ENCODE measurements around the gene HDGFL3.
A peak's percentile ranks its signal among the peaks of the same experiment; 100 is the strongest.
"Not testable (repeated sequence)": the region's sequence is repeated elsewhere in the genome, so short reads cannot be mapped to it uniquely, and the experiment has no call there.

Gene HDGFL3

DNA sequence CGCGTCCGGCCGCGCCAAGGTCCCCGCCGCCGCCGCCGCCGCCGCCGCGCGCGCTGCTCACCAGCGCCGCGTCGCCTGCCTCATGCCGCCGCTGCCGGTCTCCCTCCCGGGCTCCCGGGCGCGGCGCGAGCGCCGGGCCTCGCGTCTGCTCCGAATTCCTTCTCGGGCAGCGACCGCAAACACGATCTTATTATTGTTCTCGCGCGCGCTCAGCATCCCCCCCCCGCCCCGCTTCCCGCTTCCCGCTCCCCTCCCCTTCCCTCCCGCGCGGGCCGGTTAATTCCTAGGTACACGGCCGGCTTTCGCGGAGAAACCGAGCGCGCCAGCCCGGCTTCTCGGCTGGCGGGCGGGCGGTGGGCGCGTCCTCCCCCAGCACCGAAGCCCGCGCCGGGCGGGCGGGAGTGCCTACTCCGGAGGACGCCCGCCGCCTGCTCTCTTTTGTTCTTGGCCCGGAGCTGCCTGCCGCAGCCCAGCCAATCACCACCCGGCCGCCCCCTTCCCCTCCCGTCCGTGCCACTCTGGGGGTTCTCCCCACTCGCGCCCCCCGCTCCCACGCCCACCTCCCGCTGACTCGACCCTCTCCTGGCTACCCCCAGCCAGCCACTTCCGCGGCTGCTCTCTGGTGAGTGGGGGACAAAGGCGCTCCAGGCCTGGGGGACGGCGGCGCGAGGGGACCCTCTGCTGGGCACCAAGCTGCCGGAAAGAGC lies at the start of gene HDGFL3:
TSS of gene HDGFL3 (minus strand) at position 164 of the 707 bp plus-strand sequence. CDS start 409 bp downstream, outside the sequence.
- Histone ChIP-seq H3K9me3 (ENCODE audit: control insufficient read depth, low read depth, low read length) (no peaks in the 10 kb centered on the region), H3K27me3 (ENCODE audit: control insufficient read depth, insufficient read depth, low read length) (no peaks in the 10 kb centered on the region), H3K36me3 (ENCODE audit: control insufficient read depth, low read depth, low read length) (no peaks in the 10 kb centered on the region), H3K27ac (ENCODE audit: low read length) (peak within 1 kb of the TSS; percentile 18), H3K9ac (ENCODE audit: low read length) (peak within 1 kb of the TSS; percentile 80), H3K4me1 (ENCODE audit: control insufficient read depth, low read depth, low read length) (peaks cover 29% of the 10 kb centered on the region), H3K4me3 (ENCODE audit: low read length) (peak within 1 kb of the TSS; percentile 67)

DNA sequence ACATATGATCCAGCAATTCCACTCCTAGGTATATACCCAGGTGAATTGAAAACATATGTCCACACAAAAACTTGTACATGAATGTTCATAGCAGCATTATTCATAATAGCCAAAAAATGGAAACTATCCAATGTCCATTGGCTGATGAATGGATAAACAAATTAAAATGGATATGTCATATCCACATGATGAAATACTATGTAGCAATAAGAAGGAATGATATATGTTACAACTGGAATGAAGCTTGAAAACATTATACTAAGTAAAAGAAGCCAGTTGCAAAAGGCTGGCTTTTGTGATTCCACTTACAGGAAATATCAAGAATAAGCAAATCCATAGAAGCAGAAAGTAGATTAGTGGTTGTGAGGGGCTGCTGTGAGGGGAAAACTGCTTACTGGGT lies 43.2 kb upstream of the HDGFL3 start:
- no peaks in the 10 kb centered on the region for H3K27me3 ChIP-seq (ENCODE audit: control insufficient read depth, insufficient read depth, low read length)
- H3K27ac ChIP-seq (ENCODE audit: low read length), result no peak overlapping the region
- H3K4me1 ChIP-seq (ENCODE audit: control insufficient read depth, low read depth, low read length), result peaks cover 4% of the 10 kb centered on the region
- H3K4me3 ChIP-seq (ENCODE audit: low read length), result no peak overlapping the region
- H3K36me3 ChIP-seq (ENCODE audit: control insufficient read depth, low read depth, low read length), result no peaks in the 10 kb centered on the region
- no peaks in the 10 kb centered on the region for H3K9me3 ChIP-seq (ENCODE audit: control insufficient read depth, low read depth, low read length)
- no peak overlapping the region for H3K9ac ChIP-seq (ENCODE audit: low read length)

DNA sequence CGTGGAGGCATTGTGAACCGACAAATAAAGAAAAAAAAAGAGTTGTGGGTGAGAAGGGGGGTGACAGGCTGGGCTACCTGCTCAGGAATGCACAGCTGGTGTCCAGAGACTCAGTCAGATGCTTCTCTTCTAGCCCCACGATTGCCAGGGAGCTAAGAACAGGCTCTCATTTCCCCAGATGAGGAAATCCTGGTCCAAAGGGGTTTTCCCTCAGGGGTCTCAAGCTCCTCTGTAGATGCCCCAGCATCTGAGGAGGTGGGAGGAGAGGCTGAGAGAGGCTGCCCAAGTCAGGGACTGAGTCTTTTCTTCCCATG lies 41.4 kb upstream of the HDGFL3 start:
- Histone ChIP-seq H3K4me1 (ENCODE audit: control insufficient read depth, low read depth, low read length) (peaks cover 4% of the 10 kb centered on the region), H3K9ac (ENCODE audit: low read length) (no peak overlapping the region), H3K27ac (ENCODE audit: low read length) (no peak overlapping the region), H3K4me3 (ENCODE audit: low read length) (no peak overlapping the region), H3K36me3 (ENCODE audit: control insufficient read depth, low read depth, low read length) (no peaks in the 10 kb centered on the region), H3K9me3 (ENCODE audit: control insufficient read depth, low read depth, low read length) (no peaks in the 10 kb centered on the region), H3K27me3 (ENCODE audit: control insufficient read depth, insufficient read depth, low read length) (no peaks in the 10 kb centered on the region)

DNA sequence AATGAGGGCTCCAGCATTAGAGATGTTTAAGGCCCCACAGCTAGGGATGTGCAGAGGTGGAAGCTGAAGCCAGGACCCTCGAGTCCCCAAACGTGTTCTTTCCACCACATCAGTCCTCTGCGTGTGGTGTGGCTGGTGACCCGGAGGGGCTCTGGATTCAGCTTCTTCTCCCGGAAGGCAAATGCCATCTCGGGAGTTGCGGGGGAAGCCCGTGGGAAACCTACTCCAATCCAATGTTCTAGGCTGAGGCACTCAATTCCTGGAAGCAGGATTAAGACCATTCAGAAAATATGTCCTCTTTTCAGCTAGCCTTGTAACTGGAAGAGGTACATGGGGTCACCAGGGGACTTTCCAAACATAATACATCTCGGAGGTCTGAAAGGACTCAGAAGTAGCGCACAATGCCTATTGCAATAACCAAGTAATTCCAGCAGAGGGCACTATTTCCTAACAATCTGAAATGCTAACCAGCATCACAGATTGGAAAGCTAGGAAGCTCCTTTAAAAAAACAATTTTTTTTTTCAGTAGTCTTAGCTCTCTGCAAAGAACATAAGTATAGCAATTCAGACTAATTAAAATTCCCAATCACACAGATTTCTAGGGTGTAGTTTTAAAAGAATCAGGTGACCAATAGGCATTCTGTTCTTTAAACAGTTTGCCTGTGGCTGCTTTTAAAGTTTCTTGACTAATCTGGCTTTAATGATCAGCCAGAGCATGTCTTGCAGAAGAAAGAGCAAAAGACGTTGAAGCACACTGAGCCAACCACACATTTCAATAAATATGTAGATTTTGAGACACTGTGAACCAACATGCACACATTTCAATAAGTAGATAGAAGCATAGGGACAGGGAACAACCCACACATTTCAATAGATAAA lies 40.8 kb upstream of the HDGFL3 start:
- Histone ChIP-seq H3K36me3 (ENCODE audit: control insufficient read depth, low read depth, low read length) (no peaks in the 10 kb centered on the region), H3K4me1 (ENCODE audit: control insufficient read depth, low read depth, low read length) (peaks cover 4% of the 10 kb centered on the region), H3K4me3 (ENCODE audit: low read length) (no peak overlapping the region), H3K9me3 (ENCODE audit: control insufficient read depth, low read depth, low read length) (no peaks in the 10 kb centered on the region), H3K27ac (ENCODE audit: low read length) (no peak overlapping the region), H3K27me3 (ENCODE audit: control insufficient read depth, insufficient read depth, low read length) (no peaks in the 10 kb centered on the region), H3K9ac (ENCODE audit: low read length) (no peak overlapping the region)

DNA sequence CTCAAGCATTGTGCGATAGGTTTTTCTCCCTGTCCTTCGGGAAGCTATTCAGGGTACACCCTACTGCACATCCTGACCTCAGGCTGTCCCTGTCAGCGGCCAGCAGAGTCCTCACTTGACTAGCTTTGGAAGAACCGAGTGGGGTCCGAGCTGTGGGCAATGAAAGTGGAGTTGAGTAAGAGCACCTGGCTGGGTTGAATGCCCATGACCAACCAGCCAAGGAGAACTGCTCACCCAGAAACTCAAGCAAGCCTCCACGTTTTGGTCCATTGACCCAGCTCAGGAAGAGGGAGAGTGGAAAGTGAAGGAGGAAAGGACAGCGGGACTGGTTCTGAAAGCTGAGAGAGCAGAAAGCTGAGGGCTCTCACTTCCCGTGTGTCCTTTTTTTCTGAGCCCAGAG lies 36.0 kb upstream of the HDGFL3 start:
- H3K4me1 ChIP-seq (ENCODE audit: control insufficient read depth, low read depth, low read length), result peaks cover 2% of the 10 kb centered on the region
- no peak overlapping the region for H3K27ac ChIP-seq (ENCODE audit: low read length)
- peaks cover 3% of the 10 kb centered on the region for H3K9me3 ChIP-seq (ENCODE audit: control insufficient read depth, low read depth, low read length)
- H3K36me3 ChIP-seq (ENCODE audit: control insufficient read depth, low read depth, low read length), result no peaks in the 10 kb centered on the region
- no peak overlapping the region for H3K9ac ChIP-seq (ENCODE audit: low read length)
- no peak overlapping the region for H3K4me3 ChIP-seq (ENCODE audit: low read length)
- H3K27me3 ChIP-seq (ENCODE audit: control insufficient read depth, insufficient read depth, low read length), result no peaks in the 10 kb centered on the region

DNA sequence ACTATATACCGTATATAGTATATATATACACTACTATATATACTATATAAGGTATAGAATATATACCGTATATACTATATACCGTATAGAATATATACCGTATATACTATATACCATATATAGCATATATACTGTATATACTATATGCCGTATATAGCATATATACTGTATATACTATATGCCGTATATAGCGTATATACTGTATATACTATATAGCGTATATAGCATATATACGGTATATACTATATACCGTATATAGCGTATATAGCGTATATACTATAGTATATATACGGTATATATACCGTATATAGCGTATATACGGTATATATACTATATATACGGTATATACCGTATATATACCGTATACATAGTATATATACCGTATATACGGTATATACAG lies 22.6 kb upstream of the HDGFL3 start:
- Histone ChIP-seq H3K4me1 (ENCODE audit: control insufficient read depth, low read depth, low read length) (no peaks in the 10 kb centered on the region), H3K9ac (ENCODE audit: low read length) (no peak overlapping the region), H3K27ac (ENCODE audit: low read length) (no peak overlapping the region), H3K36me3 (ENCODE audit: control insufficient read depth, low read depth, low read length) (no peaks in the 10 kb centered on the region), H3K9me3 (ENCODE audit: control insufficient read depth, low read depth, low read length) (no peaks in the 10 kb centered on the region), H3K4me3 (ENCODE audit: low read length) (no peak overlapping the region), H3K27me3 (ENCODE audit: control insufficient read depth, insufficient read depth, low read length) (no peaks in the 10 kb centered on the region)

DNA sequence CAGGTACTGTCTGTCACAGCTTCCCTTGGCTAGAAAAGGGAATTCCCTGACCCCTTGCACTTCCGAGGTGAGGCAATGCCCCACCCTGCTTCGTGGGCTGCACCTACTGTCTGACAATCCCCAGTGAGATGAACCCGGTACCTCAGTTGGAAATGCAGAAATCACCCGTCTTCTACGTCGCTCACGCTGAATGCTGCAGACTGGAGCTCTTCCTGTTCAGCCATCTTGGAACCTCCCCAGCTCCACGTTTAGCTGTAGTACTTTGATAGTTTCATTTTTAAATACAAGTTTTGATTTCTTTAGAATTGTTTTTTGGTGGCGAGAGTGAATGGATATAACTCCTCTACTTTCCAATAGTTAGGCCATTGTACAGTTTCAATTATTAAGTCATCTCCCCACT lies 17.8 kb upstream of the HDGFL3 start:
- Histone ChIP-seq H3K36me3 (ENCODE audit: control insufficient read depth, low read depth, low read length) (no peaks in the 10 kb centered on the region), H3K9ac (ENCODE audit: low read length) (no peak overlapping the region), H3K9me3 (ENCODE audit: control insufficient read depth, low read depth, low read length) (peaks cover 3% of the 10 kb centered on the region), H3K27ac (ENCODE audit: low read length) (no peak overlapping the region), H3K27me3 (ENCODE audit: control insufficient read depth, insufficient read depth, low read length) (no peaks in the 10 kb centered on the region), H3K4me1 (ENCODE audit: control insufficient read depth, low read depth, low read length) (no peaks in the 10 kb centered on the region), H3K4me3 (ENCODE audit: low read length) (no peak overlapping the region)

DNA sequence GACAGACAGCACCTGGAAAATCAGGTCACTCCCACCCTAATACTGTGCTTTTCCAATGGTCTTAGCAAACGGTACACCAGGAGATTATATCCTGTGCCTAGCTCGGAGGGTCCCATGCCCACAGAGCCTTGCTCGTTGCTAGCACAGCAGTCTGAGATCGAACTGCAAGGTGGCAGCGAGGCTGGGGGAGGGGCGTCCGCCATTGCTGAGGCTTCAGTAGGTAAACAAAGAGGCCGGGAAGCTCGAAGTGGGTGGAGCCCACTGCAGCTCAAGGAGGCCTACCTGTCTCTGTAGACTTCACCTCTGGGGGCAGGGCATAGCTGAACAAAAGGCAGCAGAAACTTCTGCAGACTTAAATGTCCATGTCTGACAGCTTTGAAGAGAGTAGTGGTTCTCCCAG lies 14.2 kb upstream of the HDGFL3 start:
- H3K9me3 ChIP-seq (ENCODE audit: control insufficient read depth, low read depth, low read length); H3K4me3 ChIP-seq (ENCODE audit: low read length); H3K27me3 ChIP-seq (ENCODE audit: control insufficient read depth, insufficient read depth, low read length); H3K9ac ChIP-seq (ENCODE audit: low read length); H3K4me1 ChIP-seq (ENCODE audit: control insufficient read depth, low read depth, low read length); H3K36me3 ChIP-seq (ENCODE audit: control insufficient read depth, low read depth, low read length); H3K27ac ChIP-seq (ENCODE audit: low read length): not testable (repeated sequence)

DNA sequence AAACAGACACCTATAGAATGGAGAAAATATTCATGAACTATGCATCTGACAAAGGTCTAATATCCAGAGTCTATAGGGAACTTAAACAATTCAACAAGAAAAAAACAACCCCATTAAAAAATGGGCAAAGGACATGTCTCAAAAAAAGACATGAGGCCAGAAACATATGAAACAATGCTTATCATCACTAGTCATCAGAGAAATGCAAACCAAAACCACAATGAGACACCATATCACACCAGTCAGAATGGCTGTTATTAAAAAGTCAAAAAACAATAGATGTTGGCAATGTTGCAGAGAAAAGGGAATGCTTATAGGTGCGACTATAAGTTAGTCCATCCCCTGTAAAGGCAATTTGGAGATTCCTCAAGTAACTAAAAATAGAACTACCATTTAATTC lies 11.4 kb upstream of the HDGFL3 start:
- Histone ChIP-seq H3K27ac (ENCODE audit: low read length) (no peak overlapping the region), H3K9ac (ENCODE audit: low read length) (no peak overlapping the region), H3K4me3 (ENCODE audit: low read length) (no peak overlapping the region), H3K36me3 (ENCODE audit: control insufficient read depth, low read depth, low read length) (no peaks in the 10 kb centered on the region), H3K27me3 (ENCODE audit: control insufficient read depth, insufficient read depth, low read length) (no peaks in the 10 kb centered on the region), H3K9me3 (ENCODE audit: control insufficient read depth, low read depth, low read length) (peaks cover 3% of the 10 kb centered on the region), H3K4me1 (ENCODE audit: control insufficient read depth, low read depth, low read length) (no peaks in the 10 kb centered on the region)

DNA sequence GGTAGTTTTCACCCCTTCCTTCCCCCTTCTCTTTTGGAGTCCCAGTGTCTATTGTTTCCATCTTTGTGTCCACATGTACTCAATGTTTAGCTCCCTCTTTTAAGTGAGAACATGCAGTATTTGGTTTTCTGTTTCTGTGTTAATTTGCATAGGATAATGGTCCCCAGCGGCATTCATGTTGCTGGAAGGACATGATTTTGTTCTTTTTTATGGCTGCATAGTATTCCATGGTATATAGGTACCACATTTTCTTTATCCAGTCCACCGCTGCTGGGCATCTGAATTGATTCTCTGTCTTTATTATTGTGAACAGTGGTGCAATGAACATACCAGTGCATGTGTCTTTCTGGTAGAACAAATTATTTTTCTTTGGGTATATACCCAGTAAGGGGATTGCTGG lies 7.7 kb upstream of the HDGFL3 start:
- Histone ChIP-seq H3K27me3 (ENCODE audit: control insufficient read depth, insufficient read depth, low read length) (no peaks in the 10 kb centered on the region), H3K9me3 (ENCODE audit: control insufficient read depth, low read depth, low read length) (no peaks in the 10 kb centered on the region), H3K27ac (ENCODE audit: low read length) (no peak overlapping the region), H3K36me3 (ENCODE audit: control insufficient read depth, low read depth, low read length) (no peaks in the 10 kb centered on the region), H3K4me3 (ENCODE audit: low read length) (no peak overlapping the region), H3K9ac (ENCODE audit: low read length) (no peak overlapping the region), H3K4me1 (ENCODE audit: control insufficient read depth, low read depth, low read length) (no peaks in the 10 kb centered on the region)

DNA sequence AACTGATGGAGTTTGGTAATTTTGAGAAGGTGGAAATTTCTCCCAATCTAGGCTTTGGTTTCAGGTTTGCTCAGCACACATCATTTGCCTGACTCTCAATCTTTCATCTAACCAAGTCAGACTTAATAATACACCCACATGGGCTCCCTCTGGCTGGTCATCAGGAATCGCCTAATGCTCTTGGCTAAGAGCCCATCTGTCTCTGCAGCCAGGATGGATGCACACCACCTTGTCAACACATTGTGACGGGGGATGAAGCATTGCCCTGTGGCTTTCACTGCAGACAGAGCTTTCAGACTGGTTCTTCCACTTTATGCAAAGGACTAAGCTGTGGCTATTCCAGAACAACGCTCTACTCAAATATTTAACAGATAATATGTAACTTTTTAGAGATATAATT lies 3.0 kb upstream of the HDGFL3 start:
- no peaks in the 10 kb centered on the region for H3K27me3 ChIP-seq (ENCODE audit: control insufficient read depth, insufficient read depth, low read length)
- no peaks in the 10 kb centered on the region for H3K9me3 ChIP-seq (ENCODE audit: control insufficient read depth, low read depth, low read length)
- no peaks in the 10 kb centered on the region for H3K36me3 ChIP-seq (ENCODE audit: control insufficient read depth, low read depth, low read length)
- H3K27ac ChIP-seq (ENCODE audit: low read length), result no peak overlapping the region
- H3K9ac ChIP-seq (ENCODE audit: low read length), result no peak overlapping the region
- H3K4me3 ChIP-seq (ENCODE audit: low read length), result no peak overlapping the region
- H3K4me1 ChIP-seq (ENCODE audit: control insufficient read depth, low read depth, low read length), result peaks cover 15% of the 10 kb centered on the region

DNA sequence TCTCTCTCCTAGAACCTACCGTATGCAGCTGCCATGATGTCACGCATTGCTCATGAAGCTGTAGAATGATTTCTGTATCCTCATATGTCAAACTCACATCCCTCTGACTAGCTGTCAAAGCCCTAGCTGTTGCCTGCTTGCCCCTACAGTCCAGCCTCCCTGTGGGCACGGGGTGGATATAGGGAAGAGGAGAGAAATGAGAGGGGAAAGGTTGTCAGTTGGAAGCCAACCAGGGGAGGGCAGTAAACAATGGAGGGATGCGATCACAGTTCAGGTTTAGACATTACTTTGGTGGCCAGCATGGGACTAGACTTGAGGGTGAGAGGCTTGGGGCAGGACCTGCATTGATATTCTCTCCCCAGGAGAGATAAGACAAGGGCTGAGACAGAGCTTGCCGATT lies 1.7 kb upstream of the HDGFL3 start:
- Histone ChIP-seq H3K27me3 (ENCODE audit: control insufficient read depth, insufficient read depth, low read length) (no peaks in the 10 kb centered on the region), H3K9ac (ENCODE audit: low read length) (no peak overlapping the region), H3K9me3 (ENCODE audit: control insufficient read depth, low read depth, low read length) (no peaks in the 10 kb centered on the region)

More for the DNA sequence above, 1.7 kb upstream of the HDGFL3 start:
- H3K27ac ChIP-seq (ENCODE audit: low read length), result no peak overlapping the region
- no peak overlapping the region for H3K4me3 ChIP-seq (ENCODE audit: low read length)
- H3K36me3 ChIP-seq (ENCODE audit: control insufficient read depth, low read depth, low read length), result no peaks in the 10 kb centered on the region
- peaks cover 27% of the 10 kb centered on the region for H3K4me1 ChIP-seq (ENCODE audit: control insufficient read depth, low read depth, low read length)
